GM18909 (cell line): ENCODE data around the gene ULK4.
"Not testable (repeated sequence)": the region's sequence is repeated elsewhere in the genome, so short reads cannot be mapped to it uniquely, and the experiment has no call there.

Experiments used
- ATAC-seq: cut with Tn5 transposase; IDR thresholded peaks from one replicate; pipeline ENCODE4 v1.9.1; 2021; ENCODE audit warnings: mild to moderate bottlenecking; ENCODE audit not compliant: unreplicated experiment, poor library complexity

ULK4 gene

GRCh38 chr3:41411065-41411464 is 550.8 kb downstream of the ULK4 start:
- no peak for ATAC-seq

GRCh38 chr3:41405466-41405865 is 556.4 kb downstream of the ULK4 start:
- no peak for ATAC-seq

- ATAC-seq: no peak
These were observed 557.3 kb downstream of the ULK4 start for GRCh38 chr3:41404582-41404981.

- ATAC-seq: no peak
These were observed 567.0 kb downstream of the ULK4 start for GRCh38 chr3:41394896-41395295.

DNA sequence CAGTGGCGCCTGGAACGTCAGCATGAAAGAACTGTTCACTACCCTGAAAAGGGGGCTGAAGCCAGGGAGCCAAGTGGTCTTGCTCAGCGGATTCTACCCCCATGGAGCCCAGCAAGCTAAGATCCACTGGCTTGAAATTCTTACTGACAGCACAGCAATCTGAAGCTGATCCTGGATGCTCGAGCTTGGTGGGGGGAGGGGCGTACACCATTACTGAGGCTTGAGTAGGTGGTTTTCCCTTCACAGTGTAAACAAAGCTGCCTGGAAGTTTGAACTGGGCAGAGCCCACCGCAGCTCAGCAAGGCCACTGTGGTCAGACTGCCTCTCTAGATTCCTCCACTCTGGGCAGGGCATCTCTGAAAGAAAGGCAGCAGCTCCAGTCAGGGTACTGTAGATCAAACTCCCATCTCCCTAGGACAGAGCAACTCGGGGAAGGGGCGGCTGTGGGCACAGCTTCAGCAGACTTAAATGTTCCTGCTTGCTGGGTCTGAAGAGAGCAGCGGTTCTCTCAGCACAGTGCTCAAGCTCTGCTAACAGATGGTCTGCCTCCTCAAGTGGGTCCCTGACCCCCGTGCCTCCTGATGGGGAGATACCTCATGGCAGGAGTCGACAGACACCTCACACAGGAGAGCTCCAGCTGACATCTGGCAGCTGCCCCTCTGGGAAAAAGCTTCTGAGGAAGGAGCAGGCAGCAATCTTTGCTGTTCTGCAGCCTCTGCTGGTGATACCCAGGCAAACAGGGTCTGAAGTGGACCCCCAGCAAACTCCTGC is 591.0 kb downstream of the ULK4 start:
- not testable (repeated sequence) for ATAC-seq

GRCh38 chr3:41370307-41370706 is 591.6 kb downstream of the ULK4 start:
- no peak for ATAC-seq

DNA sequence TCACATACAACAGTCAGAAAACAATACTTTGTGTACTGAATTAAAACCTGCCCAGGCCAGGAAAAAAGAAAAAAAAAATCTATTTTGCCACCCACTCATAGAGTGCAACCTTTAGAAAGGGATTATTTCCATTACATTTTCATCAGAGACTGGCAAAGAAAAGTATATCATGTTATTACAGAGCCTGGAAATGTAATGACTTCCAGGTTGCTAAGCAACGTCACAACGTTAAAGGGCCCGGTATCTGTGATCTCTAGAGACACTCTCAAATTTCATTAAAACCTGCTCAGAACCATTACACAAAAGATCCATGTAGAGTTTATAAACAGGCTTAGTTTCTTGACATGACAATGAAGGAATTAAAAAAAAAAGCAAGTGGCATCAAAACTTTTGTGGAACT is 592.1 kb downstream of the ULK4 start:
- ATAC-seq: no peak

DNA sequence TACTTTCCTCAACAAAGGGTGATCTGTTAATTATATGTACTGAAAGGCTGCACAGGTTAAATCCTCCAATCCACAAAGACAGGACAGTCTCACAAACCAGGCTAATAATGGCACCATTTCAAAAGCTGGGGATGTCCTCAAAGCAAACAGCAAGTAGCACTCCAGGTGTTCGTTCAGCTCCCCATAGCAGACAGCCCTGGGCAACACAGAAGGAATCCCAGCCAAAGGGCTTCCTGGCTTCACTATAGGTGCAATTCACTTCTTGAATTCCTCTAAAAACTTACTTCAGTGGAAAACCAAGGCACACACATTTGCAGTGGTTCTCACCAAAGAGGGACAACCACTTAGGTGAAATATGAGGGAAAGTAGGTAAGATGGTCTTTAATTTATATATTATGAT is 595.9 kb downstream of the ULK4 start:
- no peak for ATAC-seq

- ATAC-seq: no peak
These were observed 597.2 kb downstream of the ULK4 start for GRCh38 chr3:41364736-41365135.

DNA sequence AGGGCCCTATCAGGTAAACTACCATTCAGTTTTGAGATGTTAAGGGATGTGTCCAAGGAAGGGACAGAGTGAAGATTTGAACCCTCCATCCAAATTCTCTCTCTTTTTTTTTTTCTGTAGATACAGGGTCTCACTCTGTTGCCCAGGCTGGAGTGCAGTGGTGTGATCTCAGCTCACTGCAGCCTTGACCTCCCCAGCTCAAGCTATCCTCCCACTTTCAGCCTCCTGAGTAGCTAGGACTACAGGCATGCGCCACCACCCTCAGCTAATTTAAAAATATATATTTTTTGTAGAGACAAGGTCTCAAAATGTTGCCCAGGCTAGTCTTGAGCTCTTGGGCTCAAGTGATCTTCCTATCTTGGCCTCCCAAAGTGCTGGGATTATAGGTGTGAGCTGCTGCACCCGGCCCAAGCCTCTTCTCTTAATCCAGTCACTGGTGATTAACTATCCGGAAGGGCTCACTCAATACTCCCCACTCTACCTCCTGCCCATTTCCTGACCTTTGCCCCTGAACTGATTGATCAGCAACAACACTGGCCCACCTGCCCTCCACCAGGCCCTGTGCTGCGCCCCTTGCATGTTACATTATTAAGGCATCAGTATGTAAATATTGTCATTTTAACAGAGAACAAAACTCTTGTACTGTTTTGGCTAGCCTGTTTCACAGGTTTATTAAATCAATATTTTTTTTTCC is 597.9 kb downstream of the ULK4 start:
- ATAC-seq: no peak

DNA sequence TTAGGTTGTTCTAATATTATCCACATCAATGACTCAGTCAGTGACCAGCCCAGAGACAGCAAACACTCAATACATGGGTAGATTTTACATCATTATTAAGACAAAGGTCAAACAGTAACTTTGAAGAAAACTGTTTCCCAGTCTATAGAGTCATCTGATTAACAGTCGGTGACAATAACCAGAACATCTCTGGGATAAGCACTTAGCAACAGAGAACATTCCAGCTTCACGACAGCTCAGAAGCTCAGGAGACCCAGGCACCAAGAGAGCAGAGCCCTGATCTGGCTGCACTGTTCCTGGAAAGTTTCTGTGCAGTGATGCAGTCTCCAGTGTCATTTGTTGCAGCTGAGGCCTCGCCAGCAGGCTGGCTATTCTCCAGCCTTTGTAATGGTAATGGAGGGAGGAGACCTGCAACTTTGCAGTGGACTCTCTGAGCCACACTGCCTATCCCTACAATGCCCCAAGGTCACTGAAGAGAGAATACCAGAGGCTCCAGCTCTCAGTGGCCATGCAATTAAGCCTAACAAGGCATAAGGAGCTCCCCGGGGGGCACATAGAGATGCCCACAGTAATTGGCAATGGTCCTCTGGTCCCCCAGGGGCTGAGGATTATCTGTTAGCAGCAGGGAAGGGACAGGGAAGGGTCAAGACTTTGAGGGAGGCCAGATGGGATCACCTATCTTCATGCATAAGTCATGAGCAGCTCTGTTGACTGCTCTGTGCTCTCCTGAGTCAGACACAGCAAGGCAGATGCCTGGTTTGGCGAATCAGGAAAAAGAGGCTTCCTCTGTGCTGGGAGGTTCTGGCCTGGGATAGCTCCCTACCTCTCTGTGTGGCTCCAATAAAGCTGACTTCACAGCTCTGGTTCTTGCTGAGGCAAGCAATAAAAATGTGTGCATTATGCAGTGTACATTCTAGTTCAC is 599.0 kb downstream of the ULK4 start:
- ATAC-seq: no peak

DNA sequence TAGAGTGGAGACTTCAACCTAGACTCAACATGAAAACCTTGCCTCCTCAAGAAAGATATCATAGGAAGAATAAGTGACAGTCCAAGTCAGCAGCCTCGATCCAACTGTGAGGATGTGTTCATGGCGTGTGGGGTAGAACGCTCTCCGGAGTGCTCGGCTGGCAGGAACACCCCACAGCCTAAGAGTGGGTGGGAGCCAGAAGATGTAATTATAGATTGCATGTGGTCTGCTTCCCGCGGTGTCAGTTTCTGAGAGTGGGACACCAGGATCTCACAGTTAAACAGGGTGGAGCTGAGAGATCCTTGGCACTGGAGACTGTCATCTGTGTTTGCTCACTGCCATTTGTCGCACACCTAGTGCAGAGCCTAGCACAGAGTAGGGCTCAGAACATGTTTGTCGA is 604.6 kb downstream of the ULK4 start:
- no peak for ATAC-seq

- no peak for ATAC-seq
These were observed 605.1 kb downstream of the ULK4 start for GRCh38 chr3:41356775-41357174.

- ATAC-seq: no peak
These were observed 609.4 kb downstream of the ULK4 start for GRCh38 chr3:41352510-41352909.

DNA sequence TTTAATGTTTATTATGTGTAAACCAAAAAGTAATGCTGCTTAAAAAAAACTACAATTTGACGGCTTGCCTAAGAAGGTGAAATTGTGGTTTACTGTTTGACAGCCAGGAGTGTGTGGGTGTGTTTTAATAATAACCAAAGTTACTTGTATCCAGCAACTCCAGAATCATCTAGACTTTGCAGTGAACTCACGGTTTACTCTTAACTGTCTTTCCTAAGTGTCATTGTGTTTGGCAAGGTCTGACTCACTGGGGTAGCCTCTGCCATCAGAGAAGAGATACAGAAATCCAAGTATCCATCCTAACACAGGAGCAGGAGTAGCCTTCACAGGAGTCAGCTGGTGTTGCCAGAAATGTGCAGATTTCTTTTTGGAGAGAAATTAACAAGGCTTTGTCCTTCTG is 611.5 kb downstream of the ULK4 start:
- ATAC-seq: no peak

GRCh38 chr3:41348401-41348800 is 613.5 kb downstream of the ULK4 start:
- ATAC-seq: no peak

DNA sequence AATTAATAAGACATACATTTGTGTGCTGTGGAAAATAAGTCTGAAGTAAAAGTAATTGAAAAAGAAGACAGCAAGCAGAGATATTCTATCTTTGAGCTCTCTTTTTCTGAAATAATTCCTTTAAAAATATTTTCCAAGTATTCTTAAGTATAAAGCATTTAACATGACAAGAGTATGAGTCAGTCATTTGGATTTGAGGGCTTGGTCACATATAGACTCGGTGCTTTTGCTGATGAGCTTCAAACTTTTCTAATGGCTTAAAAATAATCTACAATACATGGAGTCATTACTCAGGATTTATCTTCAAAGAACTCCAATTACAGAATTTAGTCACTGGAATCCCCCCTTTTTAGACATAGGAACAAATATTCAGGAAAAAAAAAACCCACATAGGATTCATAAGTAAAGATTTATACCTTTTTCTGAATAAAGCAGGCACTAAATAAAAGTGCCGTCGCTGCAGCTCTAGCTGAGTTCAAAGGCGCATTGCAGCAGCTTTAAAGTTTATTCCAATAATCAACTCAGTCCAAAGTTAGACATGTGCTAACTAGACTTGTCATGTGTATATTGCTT is 615.1 kb downstream of the ULK4 start:
- ATAC-seq: no peak

DNA sequence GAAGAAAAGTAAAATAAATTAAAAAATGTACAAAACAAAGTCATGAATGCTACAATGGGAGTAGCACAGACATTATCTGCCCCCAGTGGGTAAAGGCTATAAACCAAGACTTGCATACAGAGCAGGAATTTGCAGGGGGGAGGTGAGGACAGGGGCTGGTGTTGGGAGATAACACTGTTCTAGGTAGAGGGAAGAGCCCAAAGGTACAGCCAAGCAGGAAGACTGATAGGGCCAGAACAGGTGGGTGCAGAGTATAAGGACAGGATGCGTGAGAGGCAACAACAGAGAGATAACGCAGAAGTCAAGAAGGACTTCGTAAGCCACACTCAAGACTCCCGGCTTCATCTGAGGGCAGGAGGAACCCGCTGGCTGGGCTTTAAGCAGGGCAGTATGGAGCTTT is 616.1 kb downstream of the ULK4 start:
- no peak for ATAC-seq

GRCh38 chr3:41339758-41340157 is 622.1 kb downstream of the ULK4 start:
- ATAC-seq: no peak

GRCh38 chr3:41338276-41338675 is 623.6 kb downstream of the ULK4 start:
- ATAC-seq: no peak

DNA sequence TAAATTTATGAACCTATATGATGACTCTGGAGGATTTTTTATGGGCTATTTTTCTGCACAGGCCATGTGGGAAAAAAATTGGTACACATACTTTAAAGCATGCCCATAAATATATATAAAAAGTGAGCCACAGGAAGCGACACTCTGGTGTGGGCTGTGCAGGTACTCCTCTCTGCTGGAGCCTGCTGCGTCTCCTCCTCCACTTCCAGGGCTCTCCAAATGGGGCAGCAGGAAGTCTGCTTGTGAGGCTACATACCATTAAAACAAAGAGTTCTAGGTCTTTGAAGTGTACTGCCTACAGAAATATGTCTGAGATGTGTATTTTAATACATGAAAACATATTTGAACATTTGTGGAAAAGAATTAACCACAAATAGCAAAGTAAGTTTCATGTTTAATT is 627.5 kb downstream of the ULK4 start:
- no peak for ATAC-seq
